Keratinocyte (primary cell): ENCODE measurements around the gene MGME1.

ENCODE experiments used
- CTCF ChIP-seq, 3 experiments: IDR thresholded peaks in 1 of 3; conservative IDR thresholded peaks in 1 of 3; optimal IDR thresholded peaks in 1 of 3; 2 replicates in 2 of 3; 3 replicates in 1 of 3; pipeline versions ENCODE3 to v1.5.1; 2011; ENCODE audit warnings: low read length in 3 of 3, mild to moderate bottlenecking in 3 of 3, moderate library complexity in 2 of 3, control low read depth in 1 of 3, inconsistent platforms in 1 of 3; ENCODE audit not compliant: insufficient read depth in 2 of 3; ENCODE audit errors: extremely low read depth in 1 of 3
- EZH2 ChIP-seq: IDR thresholded peaks from one replicate; pipeline ENCODE4 v1.6.1; 2012; ENCODE audit warnings: inconsistent platforms, mild to moderate bottlenecking, low read length, moderate library complexity

GRCh38 chr20:17968366-17969277 is at the start of gene MGME1, which contains the start of gene SNX5:
- no peak for TF ChIP-seq CTCF (optimal IDR thresholded peaks at IDR 0.05 in 1 of 3, IDR thresholded peaks at IDR 0.05 in 1 of 3, conservative IDR thresholded peaks at IDR 0.05 in 1 of 3; ENCODE audit: extremely low read depth in 1 of 3, insufficient read depth in 2 of 3, low read length in 3 of 3)
- no peak for TF ChIP-seq EZH2
